ENCODE measurements around the gene POMT2.
A peak's percentile ranks its signal among the peaks of the same experiment; 100 is the strongest.
"Not testable (repeated sequence)": the region's sequence is repeated elsewhere in the genome, so short reads cannot be mapped to it uniquely, and the experiment has no call there.

POMT2 gene

GRCh38 chr14:77339407-77339806 is 18.7 kb upstream of the POMT2 start:
- H3K4me3 Mint-ChIP-seq, result no peak overlapping the region
- CTCF ChIA-PET, result no interaction called here
- no peaks in the 10 kb centered on the region for H3K9me3 Mint-ChIP-seq
- H3K27ac Mint-ChIP-seq, result no peak overlapping the region
- H3K27me3 Mint-ChIP-seq, result no peaks in the 10 kb centered on the region
- DNase-seq, result no peak
- peaks cover 5% of the 10 kb centered on the region for H3K36me3 Mint-ChIP-seq
- peaks cover 12% of the 10 kb centered on the region for H3K4me1 Mint-ChIP-seq

- H3K27ac Mint-ChIP-seq, result no peak overlapping the region
- H3K9me3 Mint-ChIP-seq, result no peaks in the 10 kb centered on the region
- H3K4me1 Mint-ChIP-seq, result peaks cover 12% of the 10 kb centered on the region
Observed at GRCh38 chr14:77338302-77338701, 17.6 kb upstream of the POMT2 start.

GRCh38 chr14:77337880-77338279 is 17.2 kb upstream of the POMT2 start:
- peaks cover 12% of the 10 kb centered on the region for H3K4me1 Mint-ChIP-seq
- DNase-seq, result no peak
- no peak overlapping the region for H3K27ac Mint-ChIP-seq
- H3K36me3 Mint-ChIP-seq, result peaks cover 5% of the 10 kb centered on the region
- H3K9me3 Mint-ChIP-seq, result no peaks in the 10 kb centered on the region
- no peak overlapping the region for H3K4me3 Mint-ChIP-seq
- no peaks in the 10 kb centered on the region for H3K27me3 Mint-ChIP-seq
- CTCF ChIA-PET, result interaction anchor here (0.7 kb wide), 1 partner anchor 12 kb away, joined by 3 read pairs; no protein-coding TSS in a partner anchor

More at GRCh38 chr14:77338302-77338701, 17.6 kb upstream of the POMT2 start:
- Mint-ChIP-seq H3K27me3 (no peaks in the 10 kb centered on the region), H3K36me3 (peaks cover 5% of the 10 kb centered on the region), H3K4me3 (no peak overlapping the region)
- DNase-seq, result no peak
- CTCF ChIA-PET, result no interaction called here

- CTCF ChIA-PET, result interaction anchor here (0.7 kb wide), 2 partner anchors 12 to 65 kb away, joined by 3 read pairs; no protein-coding TSS in a partner anchor
- not testable (repeated sequence) for DNase-seq
Observed at GRCh38 chr14:77337255-77337654, 16.6 kb upstream of the POMT2 start.

GRCh38 chr14:77335576-77335975 is 14.9 kb upstream of the POMT2 start:
- H3K4me1 Mint-ChIP-seq, result peaks cover 12% of the 10 kb centered on the region
- no peaks in the 10 kb centered on the region for H3K27me3 Mint-ChIP-seq
- CTCF ChIA-PET, result no interaction called here
- H3K9me3 Mint-ChIP-seq, result no peaks in the 10 kb centered on the region
- H3K27ac Mint-ChIP-seq, result no peak overlapping the region
- peaks cover 2% of the 10 kb centered on the region for H3K36me3 Mint-ChIP-seq
- H3K4me3 Mint-ChIP-seq, result no peak overlapping the region
- no peak for DNase-seq

More at GRCh38 chr14:77337255-77337654, 16.6 kb upstream of the POMT2 start:
- H3K9me3 Mint-ChIP-seq, H3K4me3 Mint-ChIP-seq, H3K27ac Mint-ChIP-seq, H3K27me3 Mint-ChIP-seq, H3K36me3 Mint-ChIP-seq: not testable (repeated sequence)
- H3K4me1 Mint-ChIP-seq, result peaks cover 12% of the 10 kb centered on the region

GRCh38 chr14:77329872-77330271 is 9.2 kb upstream of the POMT2 start:
- Mint-ChIP-seq H3K27me3 (no peaks in the 10 kb centered on the region), H3K9me3 (no peaks in the 10 kb centered on the region), H3K36me3 (no peaks in the 10 kb centered on the region), H3K4me1 (no peaks in the 10 kb centered on the region), H3K27ac (no peak overlapping the region), H3K4me3 (no peak overlapping the region)
- DNase-seq, result no peak
- CTCF ChIA-PET, result interaction anchor here (3.5 kb wide), 1 partner anchor 14 kb away, joined by 10 read pairs; no protein-coding TSS in a partner anchor

- CTCF ChIA-PET, result no interaction called here
- H3K27ac Mint-ChIP-seq, result no peak overlapping the region
- DNase-seq, result no peak
- no peaks in the 10 kb centered on the region for H3K27me3 Mint-ChIP-seq
- no peak overlapping the region for H3K4me3 Mint-ChIP-seq
- H3K9me3 Mint-ChIP-seq, result no peaks in the 10 kb centered on the region
- peaks cover 6% of the 10 kb centered on the region for H3K4me1 Mint-ChIP-seq
- H3K36me3 Mint-ChIP-seq, result no peaks in the 10 kb centered on the region
Observed at GRCh38 chr14:77327111-77327510, 6.4 kb upstream of the POMT2 start.

- CTCF ChIA-PET, result interaction anchor here (0.6 to 1.6 kb wide), 2 partner anchors 10 to 12 kb away, joined by 3 to 7 read pairs; no protein-coding TSS in a partner anchor
- no peaks in the 10 kb centered on the region for H3K36me3 Mint-ChIP-seq
- H3K4me3 Mint-ChIP-seq, result no peak overlapping the region
- H3K4me1 Mint-ChIP-seq, result peaks cover 11% of the 10 kb centered on the region
- no peaks in the 10 kb centered on the region for H3K9me3 Mint-ChIP-seq
- no peaks in the 10 kb centered on the region for H3K27me3 Mint-ChIP-seq
- DNase-seq, result no peak
- no peak overlapping the region for H3K27ac Mint-ChIP-seq
Observed at GRCh38 chr14:77325746-77326094, 5.0 kb upstream of the POMT2 start.

- DNase-seq, result no peak
- H3K4me1 Mint-ChIP-seq, result peaks cover 13% of the 10 kb centered on the region
- no peak overlapping the region for H3K27ac Mint-ChIP-seq
- H3K36me3 Mint-ChIP-seq, result no peaks in the 10 kb centered on the region
- H3K27me3 Mint-ChIP-seq, result no peaks in the 10 kb centered on the region
- H3K9me3 Mint-ChIP-seq, result no peaks in the 10 kb centered on the region
- no peak overlapping the region for H3K4me3 Mint-ChIP-seq
- CTCF ChIA-PET, result interaction anchor here (0.6 to 1.6 kb wide), 3 partner anchors 9 to 24 kb away, joined by 3 to 7 read pairs (median 3); no protein-coding TSS in a partner anchor
Observed at GRCh38 chr14:77324816-77325745, 4.4 kb upstream of the POMT2 start.

GRCh38 chr14:77324289-77324688 is 3.6 kb upstream of the POMT2 start:
- H3K27me3 Mint-ChIP-seq, result no peaks in the 10 kb centered on the region
- CTCF ChIA-PET, result interaction anchor here (0.6 to 1.6 kb wide), 4 partner anchors 8 to 449 kb away, joined by 3 to 7 read pairs (median 3); no protein-coding TSS in a partner anchor
- no peaks in the 10 kb centered on the region for H3K9me3 Mint-ChIP-seq
- peaks cover 20% of the 10 kb centered on the region for H3K4me1 Mint-ChIP-seq
- H3K36me3 Mint-ChIP-seq, result no peaks in the 10 kb centered on the region
- no peak overlapping the region for H3K27ac Mint-ChIP-seq
- DNase-seq, result no peak
- no peak overlapping the region for H3K4me3 Mint-ChIP-seq

- no peak for DNase-seq
- Mint-ChIP-seq H3K4me1 (peaks cover 23% of the 10 kb centered on the region), H3K27me3 (no peaks in the 10 kb centered on the region), H3K36me3 (no peaks in the 10 kb centered on the region), H3K9me3 (no peaks in the 10 kb centered on the region), H3K27ac (no peak overlapping the region), H3K4me3 (no peak overlapping the region)
- CTCF ChIA-PET, result interaction anchor here (0.6 to 1.3 kb wide), 2 partner anchors 20 to 171 kb away, joined by 3 read pairs; no protein-coding TSS in a partner anchor
Observed at GRCh38 chr14:77323571-77323970, 2.9 kb upstream of the POMT2 start.

- no peaks in the 10 kb centered on the region for H3K9me3 Mint-ChIP-seq
- peaks cover 23% of the 10 kb centered on the region for H3K4me1 Mint-ChIP-seq
- DNase-seq, result no peak
- H3K36me3 Mint-ChIP-seq, result no peaks in the 10 kb centered on the region
- peak overlapping the region; percentile 99 for H3K4me3 Mint-ChIP-seq
- no peak overlapping the region for H3K27ac Mint-ChIP-seq
- CTCF ChIA-PET, result interaction anchor here (1.3 kb wide), 1 partner anchor 19 kb away, joined by 3 read pairs; no protein-coding TSS in a partner anchor
- H3K27me3 Mint-ChIP-seq, result no peaks in the 10 kb centered on the region
Observed at GRCh38 chr14:77322951-77323350, 2.3 kb upstream of the POMT2 start.

GRCh38 chr14:77322250-77322902 is 1.7 kb upstream of the POMT2 start:
- peaks cover 23% of the 10 kb centered on the region for H3K4me1 Mint-ChIP-seq
- no peaks in the 10 kb centered on the region for H3K36me3 Mint-ChIP-seq
- H3K4me3 Mint-ChIP-seq, result peak overlapping the region; percentile 99
- peak overlapping the region; percentile 99 for H3K27ac Mint-ChIP-seq
- no peak for DNase-seq
- CTCF ChIA-PET, result interaction anchor here (1.3 kb wide), 1 partner anchor 55 kb away, joined by 7 read pairs; the partner anchor contains the start of genes SAMD15 and TMED8
- H3K9me3 Mint-ChIP-seq, result no peaks in the 10 kb centered on the region
- H3K27me3 Mint-ChIP-seq, result no peaks in the 10 kb centered on the region

- no peak for DNase-seq
- H3K9me3 Mint-ChIP-seq, result no peaks in the 10 kb centered on the region
- H3K27me3 Mint-ChIP-seq, result no peaks in the 10 kb centered on the region
- peaks cover 23% of the 10 kb centered on the region for H3K4me1 Mint-ChIP-seq
- CTCF ChIA-PET, result interaction anchor here (1.1 to 1.8 kb wide), 3 partner anchors 18 to 227 kb away, joined by 3 to 16 read pairs (median 3); no protein-coding TSS in a partner anchor
- H3K4me3 Mint-ChIP-seq, result peak overlapping the region; percentile 11
- no peak overlapping the region for H3K27ac Mint-ChIP-seq
- no peaks in the 10 kb centered on the region for H3K36me3 Mint-ChIP-seq
Observed at GRCh38 chr14:77319422-77319821, 1.3 kb downstream of the POMT2 start.
